Tibial nerve (tissue), 4 donors: Measurements from ENCODE around the gene CRP. TPM values are rescaled to one million over a fixed set of nuclear protein-coding genes. Genes with fewer than 3 reads are reported as not detected.
"Not testable (repeated sequence)": the region's sequence is repeated elsewhere in the genome, so short reads cannot be mapped to it uniquely, and the experiment has no call there.

Experiments used
- DNase-seq, 2 donors: peaks; one replicate each; pipeline ENCODE4 v3.0.0-alpha.2; 2019; ENCODE audit warnings: low spot score in 2 of 2
- H3K27ac ChIP-seq, 4 donors: fragments of 200-600 bp; sonication (generic) in 3 of 4; one replicate each; pipeline ENCODE4 v1.5.1; 2017 to 2019; ENCODE audit warnings: mild to moderate bottlenecking in 1 of 4
- H3K27me3 ChIP-seq, 2 donors: fragments of 200-600 bp; sonication (generic) in 1 of 2; one replicate each; pipeline versions ENCODE4 v1.5.1 to v1.6.0; 2017 to 2019
- H3K36me3 ChIP-seq, 3 donors: fragments of 200-600 bp; sonication (generic); one replicate each; pipeline ENCODE4 v1.5.1; 2018 to 2019
- H3K4me1 ChIP-seq, 4 donors: fragments of 200-600 bp; sonication (generic) in 3 of 4; one replicate each; pipeline ENCODE4 v1.5.1; 2017 to 2019
- H3K4me3 ChIP-seq, 4 donors: fragments of 200-600 bp; sonication (generic) in 3 of 4; one replicate each; pipeline ENCODE4 v1.5.1; 2017 to 2019; ENCODE audit warnings: mild to moderate bottlenecking in 1 of 4, moderate library complexity in 1 of 4
- H3K9me3 ChIP-seq, 4 donors: fragments of 200-600 bp; sonication (generic) in 3 of 4; one replicate each; pipeline ENCODE4 v1.5.1; 2017 to 2019
- CTCF ChIP-seq, 5 experiments: fragments of 200-600 bp in 3 of 5; fragments of 450-650 bp in 2 of 5; sonication (generic) in 3 of 5; IDR thresholded peaks; one replicate each; pipeline ENCODE4 v1.5.1; 2016 to 2019; ENCODE audit warnings: antibody characterized with exemption in 5 of 5, mild to moderate bottlenecking in 3 of 5, moderate library complexity in 2 of 5
- EP300 ChIP-seq, 2 donors: sonication (generic); formaldehyde crosslinking; IDR thresholded peaks; one replicate each; pipeline ENCODE4 v1.6.1; 2017; ENCODE audit warnings: antibody characterized with exemption in 2 of 2, mild to moderate bottlenecking in 1 of 2
- POLR2A ChIP-seq, 2 donors: fragments of 450-650 bp; IDR thresholded peaks; one replicate each; pipeline ENCODE4 v1.6.1; 2017; ENCODE audit warnings: antibody characterized with exemption in 2 of 2, mild to moderate bottlenecking in 2 of 2, moderate library complexity in 2 of 2
- WGBS, 2 donors: methylation state at CpG; one replicate each; pipeline ENCODE4 v1.1.5; 2018; 5-methylcytosine and 5-hydroxymethylcytosine counted together
- total RNA-seq, 4 donors: library from RNA; depleted of rRNA; stranded (reverse); fragments of >200 nt; gene quantifications; one replicate each; pipeline ENCODE4 v1.1.0, GENCODE V29; 2016

Gene CRP
- total RNA-seq, 4 donors from 2014 or later: not detected

- H3K4me3 ChIP-seq: no peak overlapping the region
- H3K36me3 ChIP-seq: no peaks in the 10 kb centered on the region
- DNase-seq: no peak
Measured at GRCh38 chr1:159686599-159687299, 27.6 kb downstream of the CRP start.

DNA sequence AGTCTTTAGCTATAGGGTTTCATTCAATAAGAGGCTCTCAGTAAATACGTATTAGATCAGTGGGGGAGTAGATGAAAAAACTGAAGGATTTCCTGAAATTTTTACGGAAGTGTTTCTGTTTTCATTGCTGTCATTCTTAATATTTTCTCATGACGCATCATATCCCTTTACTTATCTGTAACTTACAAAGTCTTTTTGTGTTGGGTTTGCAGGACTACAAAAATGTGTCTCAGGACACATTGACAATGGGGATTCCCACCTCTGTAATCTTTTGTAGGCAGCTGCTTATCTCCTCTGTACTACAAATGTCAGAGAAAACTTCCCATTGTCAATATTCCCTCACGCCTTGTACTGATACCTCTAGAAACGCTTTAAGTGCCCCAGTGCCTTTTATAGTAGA lies 35.5 kb downstream of the CRP start:
- no peaks in the 10 kb centered on the region for H3K27me3 ChIP-seq
- no peak for DNase-seq
- no peak overlapping the region for H3K27ac ChIP-seq
- TF ChIP-seq EP300 (IDR thresholded peaks at IDR 0.05) (no peak), POLR2A (IDR thresholded peaks at IDR 0.05) (no peak), CTCF (IDR thresholded peaks at IDR 0.05) (no peak)
- H3K36me3 ChIP-seq: no peaks in the 10 kb centered on the region
- H3K4me3 ChIP-seq: no peak overlapping the region
- no peaks in the 10 kb centered on the region for H3K4me1 ChIP-seq
- 76 to 88% methylated on average over 5 of the region's 5 CpGs for WGBS, 2 donors
- H3K9me3 ChIP-seq: peaks cover 0 to 3% (median 0%) of the 10 kb centered on the region in 4 donors

More at GRCh38 chr1:159686599-159687299, 27.6 kb downstream of the CRP start:
- H3K4me1 ChIP-seq: no peaks in the 10 kb centered on the region
- 83 to 93% methylated on average over 1 of the region's 1 CpG for WGBS, 2 donors
- no peak overlapping the region for H3K27ac ChIP-seq
- TF ChIP-seq EP300 (IDR thresholded peaks at IDR 0.05): no peak
- no peak for TF ChIP-seq CTCF (IDR thresholded peaks at IDR 0.05)
- TF ChIP-seq POLR2A (IDR thresholded peaks at IDR 0.05): no peak
- H3K27me3 ChIP-seq: no peaks in the 10 kb centered on the region
- H3K9me3 ChIP-seq: peaks cover 0 to 3% (median 0%) of the 10 kb centered on the region in 4 donors

DNA sequence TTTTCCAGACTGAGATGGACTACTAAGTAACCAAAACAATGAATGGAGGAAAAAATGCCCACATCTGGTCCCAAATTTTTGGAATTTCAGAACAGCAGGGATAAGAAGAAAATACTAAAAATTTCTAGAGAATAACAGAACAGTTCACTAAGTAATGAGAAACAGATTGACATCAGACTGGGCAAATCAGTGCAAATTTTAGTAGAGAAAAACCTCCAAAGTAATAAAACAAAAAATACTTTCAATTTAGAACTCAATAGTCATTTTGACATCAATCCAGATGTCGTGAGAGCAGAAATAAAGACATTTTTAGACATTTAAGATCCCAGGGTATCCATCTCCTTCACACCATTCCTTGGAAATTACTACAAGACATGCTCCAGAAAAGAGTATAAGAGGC lies 39.3 kb downstream of the CRP start:
- Histone ChIP-seq H3K36me3 (no peaks in the 10 kb centered on the region), H3K27ac (no peak overlapping the region), H3K4me3 (no peak overlapping the region), H3K9me3 (no peaks in the 10 kb centered on the region), H3K27me3 (no peaks in the 10 kb centered on the region), H3K4me1 (no peaks in the 10 kb centered on the region)
- DNase-seq: no peak
- WGBS, 2 donors: 38 to 50% methylated on average over 1 of the region's 1 CpG
- TF ChIP-seq EP300 (IDR thresholded peaks at IDR 0.05) (no peak), CTCF (IDR thresholded peaks at IDR 0.05) (no peak), POLR2A (IDR thresholded peaks at IDR 0.05) (no peak)

DNA sequence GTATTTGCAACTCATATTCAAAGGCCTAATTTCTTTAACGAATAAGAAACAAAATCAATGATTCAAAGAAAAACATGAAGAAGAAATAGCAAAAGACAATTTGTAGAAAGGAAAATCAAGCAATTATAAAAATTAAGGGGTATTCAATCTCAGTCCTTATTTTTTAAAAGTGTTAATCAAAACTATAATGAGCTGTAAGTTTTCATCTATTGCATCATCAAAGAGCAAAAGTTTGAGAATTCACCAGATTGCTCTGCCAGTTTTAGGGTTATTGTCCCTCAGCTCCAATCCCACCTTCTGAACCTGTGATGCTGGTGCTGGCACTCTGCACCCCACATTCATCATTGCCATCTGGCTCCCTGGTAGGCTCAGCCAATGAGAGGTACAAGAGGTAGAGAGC lies 42.0 kb downstream of the CRP start:
- not testable (repeated sequence) for H3K27me3 ChIP-seq, H3K4me3 ChIP-seq, H3K27ac ChIP-seq, H3K9me3 ChIP-seq, H3K36me3 ChIP-seq, DNase-seq, H3K4me1 ChIP-seq
- WGBS, 2 donors: 92 to 100% methylated on average over 1 of the region's 1 CpG

GRCh38 chr1:159669338-159669737 lies 45.1 kb downstream of the CRP start:
- WGBS, 2 donors: 39 to 47% methylated on average over 1 of the region's 1 CpG
- no peak for TF ChIP-seq EP300 (IDR thresholded peaks at IDR 0.05)
- TF ChIP-seq POLR2A (IDR thresholded peaks at IDR 0.05): no peak
- Histone ChIP-seq H3K4me1 (no peaks in the 10 kb centered on the region), H3K36me3 (no peaks in the 10 kb centered on the region), H3K27me3 (no peaks in the 10 kb centered on the region), H3K9me3 (peaks cover 0 to 5% (median 0%) of the 10 kb centered on the region in 4 donors), H3K4me3 (no peak overlapping the region), H3K27ac (no peak overlapping the region)
- DNase-seq: no peak

GRCh38 chr1:159668739-159669138 lies 45.6 kb downstream of the CRP start:
- no peak for DNase-seq
- Histone ChIP-seq H3K4me3 (no peak overlapping the region), H3K9me3 (peaks cover 0 to 11% (median 0%) of the 10 kb centered on the region in 4 donors), H3K27me3 (no peaks in the 10 kb centered on the region), H3K4me1 (no peaks in the 10 kb centered on the region), H3K36me3 (no peaks in the 10 kb centered on the region), H3K27ac (no peak overlapping the region)
- no peak for TF ChIP-seq CTCF (IDR thresholded peaks at IDR 0.05)
- 56 to 67% methylated on average over 3 of the region's 3 CpGs for WGBS, 2 donors
